ENCODE data around the gene TNKS1BP1.

TNKS1BP1 gene

GRCh38 chr11:57276169-57276970, 48.4 kb downstream of the TNKS1BP1 start:
- Histone ChIP-seq H3K9ac (ENCODE audit: insufficient read length, low read depth) (no peak overlapping the region), H3K4me3 (ENCODE audit: insufficient read length, low read depth) (no peak overlapping the region), H3K27me3 (ENCODE audit: insufficient read depth, insufficient read length) (peaks cover 10% of the 10 kb centered on the region), H3K4me1 (ENCODE audit: insufficient read depth, insufficient read length) (no peaks in the 10 kb centered on the region), H3K36me3 (ENCODE audit: insufficient read depth, insufficient read length, low read length) (no peaks in the 10 kb centered on the region), H3K9me3 (ENCODE audit: insufficient read depth, low read length) (peaks cover 21% of the 10 kb centered on the region)
- no peak for DNase-seq (ENCODE audit: low read depth, low spot score)
- TF ChIP-seq YY1 (IDR thresholded peaks at IDR 0.05; ENCODE audit: insufficient read depth, insufficient read length) (no peak), ZNF274 (IDR thresholded peaks at IDR 0.05; ENCODE audit: low read depth, low read length) (no peak), SUZ12 (IDR thresholded peaks at IDR 0.05; ENCODE audit: extremely low read depth, insufficient read depth, insufficient read length) (no peak)

- TF ChIP-seq YY1 (IDR thresholded peaks at IDR 0.05; ENCODE audit: insufficient read depth, insufficient read length) (no peak), SUZ12 (IDR thresholded peaks at IDR 0.05; ENCODE audit: extremely low read depth, insufficient read depth, insufficient read length) (no peak), ZNF274 (IDR thresholded peaks at IDR 0.05; ENCODE audit: low read depth, low read length) (no peak)
- Histone ChIP-seq H3K4me1 (ENCODE audit: insufficient read depth, insufficient read length) (no peaks in the 10 kb centered on the region), H3K27me3 (ENCODE audit: insufficient read depth, insufficient read length) (peaks cover 10% of the 10 kb centered on the region), H3K4me3 (ENCODE audit: insufficient read length, low read depth) (no peak overlapping the region), H3K9ac (ENCODE audit: insufficient read length, low read depth) (no peak overlapping the region), H3K9me3 (ENCODE audit: insufficient read depth, low read length) (peaks cover 15% of the 10 kb centered on the region), H3K36me3 (ENCODE audit: insufficient read depth, insufficient read length, low read length) (no peaks in the 10 kb centered on the region)
- DNase-seq (ENCODE audit: low read depth, low spot score), result no peak
Observed at GRCh38 chr11:57275582-57275981, 49.2 kb downstream of the TNKS1BP1 start.

GRCh38 chr11:57274904-57275498, 49.8 kb downstream of the TNKS1BP1 start:
- H3K27me3 ChIP-seq (ENCODE audit: insufficient read depth, insufficient read length), result peaks cover 10% of the 10 kb centered on the region
- H3K36me3 ChIP-seq (ENCODE audit: insufficient read depth, insufficient read length, low read length), result no peaks in the 10 kb centered on the region
- H3K4me1 ChIP-seq (ENCODE audit: insufficient read depth, insufficient read length), result no peaks in the 10 kb centered on the region
- DNase-seq (ENCODE audit: low read depth, low spot score), result no peak
- no peak overlapping the region for H3K9ac ChIP-seq (ENCODE audit: insufficient read length, low read depth)
- TF ChIP-seq SUZ12 (IDR thresholded peaks at IDR 0.05; ENCODE audit: extremely low read depth, insufficient read depth, insufficient read length), result no peak
- no peak for TF ChIP-seq ZNF274 (IDR thresholded peaks at IDR 0.05; ENCODE audit: low read depth, low read length)
- no peak for TF ChIP-seq YY1 (IDR thresholded peaks at IDR 0.05; ENCODE audit: insufficient read depth, insufficient read length)
- peaks cover 15% of the 10 kb centered on the region for H3K9me3 ChIP-seq (ENCODE audit: insufficient read depth, low read length)
- no peak overlapping the region for H3K4me3 ChIP-seq (ENCODE audit: insufficient read length, low read depth)

DNA sequence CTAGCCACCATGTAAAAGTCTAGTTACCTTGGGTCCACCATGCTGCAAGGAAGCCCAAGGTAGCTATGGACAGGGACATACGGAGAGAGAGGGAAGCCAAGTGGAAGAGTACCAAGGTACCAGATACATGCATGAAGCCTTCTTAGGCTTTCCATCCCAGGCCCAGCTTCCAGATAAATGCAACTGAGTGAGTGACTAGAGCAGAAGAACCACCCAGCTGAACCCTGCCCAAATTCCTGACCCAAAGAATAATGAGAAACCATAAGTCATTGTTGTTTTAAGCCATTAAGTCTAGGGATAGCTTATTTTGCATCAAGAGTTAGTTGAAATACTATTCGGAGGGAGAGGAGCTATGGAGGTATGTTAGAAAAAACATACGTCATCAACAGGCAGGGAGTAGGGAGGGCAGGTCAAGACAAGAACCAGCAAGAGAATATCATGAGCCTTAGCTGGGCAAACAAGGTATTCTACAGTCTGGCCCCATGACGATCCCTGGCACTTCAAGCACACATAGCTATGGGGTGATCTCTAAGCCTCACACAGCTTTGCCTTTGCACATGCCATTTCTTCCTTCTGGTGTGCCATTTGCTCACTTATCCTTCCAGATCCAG, 51.2 kb downstream of the TNKS1BP1 start:
- no peak for TF ChIP-seq SUZ12 (IDR thresholded peaks at IDR 0.05; ENCODE audit: extremely low read depth, insufficient read depth, insufficient read length)
- TF ChIP-seq YY1 (IDR thresholded peaks at IDR 0.05; ENCODE audit: insufficient read depth, insufficient read length), result no peak
- no peak for TF ChIP-seq ZNF274 (IDR thresholded peaks at IDR 0.05; ENCODE audit: low read depth, low read length)
- no peak for DNase-seq (ENCODE audit: low read depth, low spot score)

DNA sequence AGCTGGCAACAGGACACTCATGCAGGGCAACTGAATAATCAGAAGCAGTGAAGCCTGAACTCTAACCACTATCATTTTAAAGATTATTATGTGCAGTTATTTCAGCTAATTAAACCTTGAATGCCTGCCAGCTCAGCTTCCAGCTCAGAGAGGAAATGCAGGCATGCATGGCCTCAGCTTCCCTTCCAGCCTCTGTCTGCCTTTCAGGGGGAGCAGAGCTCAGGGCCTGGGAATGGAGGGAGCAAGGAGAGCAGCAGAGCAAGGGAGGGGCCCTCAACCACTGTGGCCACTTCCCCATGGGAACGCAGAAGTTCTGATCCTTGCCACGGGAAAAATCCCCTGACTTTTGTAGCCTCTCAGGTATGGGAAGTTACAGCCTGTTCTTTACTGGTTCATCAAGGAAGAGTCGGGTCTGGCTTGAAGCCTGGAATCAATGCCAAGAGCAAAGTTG, 55.2 kb downstream of the TNKS1BP1 start:
- TF ChIP-seq ZNF274 (IDR thresholded peaks at IDR 0.05; ENCODE audit: low read depth, low read length), result no peak
- TF ChIP-seq YY1 (IDR thresholded peaks at IDR 0.05; ENCODE audit: insufficient read depth, insufficient read length), result no peak
- no peak for TF ChIP-seq SUZ12 (IDR thresholded peaks at IDR 0.05; ENCODE audit: extremely low read depth, insufficient read depth, insufficient read length)
- DNase-seq (ENCODE audit: low read depth, low spot score), result no peak
- H3K4me1 ChIP-seq (ENCODE audit: insufficient read depth, insufficient read length), result no peaks in the 10 kb centered on the region
- no peaks in the 10 kb centered on the region for H3K36me3 ChIP-seq (ENCODE audit: insufficient read depth, insufficient read length, low read length)
- no peaks in the 10 kb centered on the region for H3K27me3 ChIP-seq (ENCODE audit: insufficient read depth, insufficient read length)
- H3K9me3 ChIP-seq (ENCODE audit: insufficient read depth, low read length), result peaks cover 22% of the 10 kb centered on the region
- H3K9ac ChIP-seq (ENCODE audit: insufficient read length, low read depth), result no peak overlapping the region
- H3K4me3 ChIP-seq (ENCODE audit: insufficient read length, low read depth), result no peak overlapping the region

More for the DNA sequence above, 51.2 kb downstream of the TNKS1BP1 start:
- Histone ChIP-seq H3K27me3 (ENCODE audit: insufficient read depth, insufficient read length) (peaks cover 10% of the 10 kb centered on the region), H3K4me1 (ENCODE audit: insufficient read depth, insufficient read length) (no peaks in the 10 kb centered on the region), H3K9ac (ENCODE audit: insufficient read length, low read depth) (no peak overlapping the region), H3K36me3 (ENCODE audit: insufficient read depth, insufficient read length, low read length) (no peaks in the 10 kb centered on the region), H3K9me3 (ENCODE audit: insufficient read depth, low read length) (peaks cover 15% of the 10 kb centered on the region), H3K4me3 (ENCODE audit: insufficient read length, low read depth) (no peak overlapping the region)

DNA sequence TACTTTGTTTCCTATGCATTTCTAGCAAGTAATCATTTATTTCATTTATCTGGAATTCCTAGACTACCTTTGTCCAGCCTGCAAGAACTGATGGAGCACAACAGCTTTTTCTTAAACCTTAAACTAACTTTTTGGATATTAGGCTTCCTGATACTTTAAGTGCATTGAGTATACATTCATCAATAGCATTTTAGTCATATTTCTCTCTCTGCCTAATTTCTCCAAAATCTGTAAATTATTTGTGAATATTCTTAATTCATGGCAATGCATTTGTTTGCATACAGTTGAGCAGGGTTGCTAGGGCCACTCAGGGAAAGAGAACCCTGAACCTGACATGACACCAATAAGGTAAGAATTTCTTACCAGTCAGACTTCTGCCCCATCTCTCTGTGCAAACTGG, 58.6 kb downstream of the TNKS1BP1 start:
- peaks cover 7% of the 10 kb centered on the region for H3K9me3 ChIP-seq (ENCODE audit: insufficient read depth, low read length)
- H3K27me3 ChIP-seq (ENCODE audit: insufficient read depth, insufficient read length), result no peaks in the 10 kb centered on the region
- DNase-seq (ENCODE audit: low read depth, low spot score), result no peak
- H3K9ac ChIP-seq (ENCODE audit: insufficient read length, low read depth), result no peak overlapping the region
- TF ChIP-seq ZNF274 (IDR thresholded peaks at IDR 0.05; ENCODE audit: low read depth, low read length) (no peak), YY1 (IDR thresholded peaks at IDR 0.05; ENCODE audit: insufficient read depth, insufficient read length) (no peak), SUZ12 (IDR thresholded peaks at IDR 0.05; ENCODE audit: extremely low read depth, insufficient read depth, insufficient read length) (no peak)
- H3K4me1 ChIP-seq (ENCODE audit: insufficient read depth, insufficient read length), result no peaks in the 10 kb centered on the region
- no peak overlapping the region for H3K4me3 ChIP-seq (ENCODE audit: insufficient read length, low read depth)
- no peaks in the 10 kb centered on the region for H3K36me3 ChIP-seq (ENCODE audit: insufficient read depth, insufficient read length, low read length)

GRCh38 chr11:57263351-57263750, 61.4 kb downstream of the TNKS1BP1 start:
- H3K9me3 ChIP-seq (ENCODE audit: insufficient read depth, low read length), result peaks cover 7% of the 10 kb centered on the region
- no peak overlapping the region for H3K9ac ChIP-seq (ENCODE audit: insufficient read length, low read depth)
- no peaks in the 10 kb centered on the region for H3K4me1 ChIP-seq (ENCODE audit: insufficient read depth, insufficient read length)
- TF ChIP-seq SUZ12 (IDR thresholded peaks at IDR 0.05; ENCODE audit: extremely low read depth, insufficient read depth, insufficient read length) (no peak), YY1 (IDR thresholded peaks at IDR 0.05; ENCODE audit: insufficient read depth, insufficient read length) (no peak), ZNF274 (IDR thresholded peaks at IDR 0.05; ENCODE audit: low read depth, low read length) (no peak)
- DNase-seq (ENCODE audit: low read depth, low spot score), result peak; percentile 72
- H3K4me3 ChIP-seq (ENCODE audit: insufficient read length, low read depth), result no peak overlapping the region
- no peaks in the 10 kb centered on the region for H3K27me3 ChIP-seq (ENCODE audit: insufficient read depth, insufficient read length)
- no peaks in the 10 kb centered on the region for H3K36me3 ChIP-seq (ENCODE audit: insufficient read depth, insufficient read length, low read length)

Measured in NT2/D1 (cell line).